GM18520 (cell line): Measurements from ENCODE around the gene H1-8.

Experiments used
- ATAC-seq: cut with Tn5 transposase; IDR thresholded peaks from one replicate; pipeline ENCODE4 v1.9.1; 2021; ENCODE audit not compliant: unreplicated experiment

H1-8 gene

DNA sequence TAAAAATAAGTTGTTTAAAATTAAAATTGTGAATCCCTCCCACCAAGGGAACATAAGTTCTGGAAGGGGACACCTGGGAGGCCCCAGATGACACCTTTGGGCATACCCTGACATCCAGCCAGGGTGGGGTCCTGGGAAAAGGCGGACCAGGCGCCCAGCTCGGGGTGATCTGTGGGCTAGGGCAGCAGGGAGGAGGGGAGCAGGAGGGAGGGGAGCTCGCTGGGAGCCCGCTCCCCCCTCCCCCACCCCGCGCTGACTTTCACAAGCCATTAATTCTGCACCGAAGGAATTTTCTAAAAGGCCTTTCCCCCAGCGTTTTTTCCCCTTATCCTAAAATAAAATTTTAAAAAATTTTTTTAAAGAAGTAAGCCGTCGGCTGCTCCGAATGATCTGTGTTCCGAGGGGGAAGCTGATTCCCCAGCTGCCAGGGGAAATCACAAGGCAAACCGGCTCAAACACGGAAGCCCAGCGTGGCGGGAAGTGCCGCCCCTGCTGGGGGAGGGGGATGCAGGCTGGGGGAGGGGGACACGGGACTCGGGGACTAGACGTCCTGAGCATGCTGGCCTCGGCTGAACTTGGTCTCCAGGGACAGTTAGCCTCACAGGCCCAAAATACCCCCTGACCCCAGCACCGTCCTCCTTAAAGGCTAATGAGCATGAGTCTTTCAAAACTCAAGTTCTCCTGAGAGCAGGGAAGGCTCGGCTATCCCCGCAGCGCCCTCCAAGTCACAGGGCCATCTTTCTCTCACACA lies 49.6 kb downstream of the H1-8 start:
- no peak for ATAC-seq

DNA sequence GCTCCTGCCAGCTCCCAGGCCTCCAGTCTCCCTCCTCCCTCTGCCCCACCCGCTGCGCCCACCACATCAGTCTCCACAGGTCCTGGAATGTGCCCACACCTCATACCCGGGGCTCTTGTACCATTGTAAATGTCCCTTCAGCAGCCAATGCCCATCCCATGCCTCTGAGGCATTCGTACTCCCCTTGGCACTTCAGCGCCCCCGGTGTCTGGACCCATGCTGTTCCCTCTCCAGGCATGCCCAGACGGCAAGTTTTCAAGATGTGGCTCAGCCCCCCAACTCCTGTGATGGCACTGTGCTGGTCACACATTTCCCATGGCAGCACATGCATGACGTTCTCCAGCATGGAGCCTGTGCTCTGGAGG lies 50.2 kb downstream of the H1-8 start:
- no peak for ATAC-seq

DNA sequence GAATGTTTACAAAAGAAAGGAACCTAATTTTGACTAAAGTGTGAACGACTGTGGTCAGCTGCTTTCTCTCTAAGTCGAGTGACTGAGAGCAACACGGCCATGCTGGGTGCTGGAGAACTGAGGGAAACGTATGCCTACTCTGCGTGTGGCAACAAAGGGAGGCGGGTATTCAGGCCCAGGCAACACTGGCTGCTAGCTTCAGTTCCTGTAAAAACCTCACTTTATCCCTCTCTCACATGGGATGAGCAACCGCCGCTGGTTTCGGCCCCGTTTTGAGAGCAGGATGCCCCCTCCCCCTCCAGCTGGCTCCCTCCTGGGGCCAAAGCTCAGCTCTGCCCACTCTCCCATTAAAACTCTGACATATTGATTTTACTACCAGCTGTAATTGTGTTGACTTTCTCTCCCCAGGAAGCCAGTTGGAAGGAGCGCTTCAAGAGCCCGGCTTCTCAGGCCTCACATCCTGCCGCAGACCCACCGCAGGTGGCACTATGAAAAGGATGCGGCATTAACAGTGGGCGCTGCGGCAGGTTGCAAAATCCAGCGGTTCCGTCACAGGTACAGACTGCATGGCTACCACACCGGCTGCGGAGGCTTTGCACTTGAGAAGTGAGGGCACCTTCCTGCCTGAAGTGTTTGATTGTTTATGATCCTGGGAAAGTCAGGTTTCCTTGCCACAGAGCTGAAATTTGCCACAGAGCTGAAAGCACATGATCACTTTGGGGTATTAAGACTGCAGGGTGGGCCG lies 50.8 kb downstream of the H1-8 start:
- ATAC-seq: no peak

DNA sequence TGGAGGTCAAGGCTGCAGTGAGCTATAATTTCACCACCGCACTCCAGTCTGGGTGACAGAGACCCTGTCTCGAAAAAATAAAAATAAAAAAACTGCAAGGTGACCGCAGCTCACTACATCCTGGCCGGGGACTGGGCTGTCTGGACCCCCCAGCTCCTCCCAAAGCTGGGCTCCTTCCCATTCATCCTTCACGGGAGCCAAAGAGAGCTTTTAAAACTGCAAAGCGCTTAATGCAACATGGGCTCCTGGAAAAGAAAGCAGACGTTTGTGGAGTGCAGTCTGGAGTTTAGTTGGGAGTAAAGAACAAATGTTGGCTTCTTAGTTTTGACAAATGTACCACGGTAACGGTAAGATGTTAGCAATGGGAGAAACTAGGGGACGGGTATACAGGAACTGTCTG lies 51.4 kb downstream of the H1-8 start:
- ATAC-seq: no peak

DNA sequence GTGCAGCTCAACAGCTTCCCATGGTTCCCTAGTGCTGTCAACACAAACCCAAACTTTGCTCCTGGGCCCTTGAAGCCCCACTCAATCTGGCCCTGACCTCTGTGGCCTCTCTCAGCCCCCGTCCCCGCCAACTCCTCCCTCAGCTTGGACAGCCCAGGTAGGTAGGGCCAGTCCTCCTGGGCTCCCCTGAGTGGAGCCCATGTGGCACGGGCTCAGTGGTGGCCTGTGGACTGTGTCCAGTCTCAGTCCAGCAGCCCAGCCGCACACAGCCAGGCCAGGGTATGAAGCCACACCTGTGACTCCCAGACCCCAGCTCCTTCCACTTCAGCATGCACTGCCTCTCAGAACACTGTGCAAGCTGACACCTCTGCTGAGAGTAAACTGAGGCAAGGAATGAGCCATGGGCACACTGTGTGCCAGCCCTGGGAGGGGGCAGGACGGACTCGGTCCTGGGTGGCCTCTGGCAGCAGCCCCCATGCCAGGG lies 52.0 kb downstream of the H1-8 start:
- ATAC-seq: no peak

DNA sequence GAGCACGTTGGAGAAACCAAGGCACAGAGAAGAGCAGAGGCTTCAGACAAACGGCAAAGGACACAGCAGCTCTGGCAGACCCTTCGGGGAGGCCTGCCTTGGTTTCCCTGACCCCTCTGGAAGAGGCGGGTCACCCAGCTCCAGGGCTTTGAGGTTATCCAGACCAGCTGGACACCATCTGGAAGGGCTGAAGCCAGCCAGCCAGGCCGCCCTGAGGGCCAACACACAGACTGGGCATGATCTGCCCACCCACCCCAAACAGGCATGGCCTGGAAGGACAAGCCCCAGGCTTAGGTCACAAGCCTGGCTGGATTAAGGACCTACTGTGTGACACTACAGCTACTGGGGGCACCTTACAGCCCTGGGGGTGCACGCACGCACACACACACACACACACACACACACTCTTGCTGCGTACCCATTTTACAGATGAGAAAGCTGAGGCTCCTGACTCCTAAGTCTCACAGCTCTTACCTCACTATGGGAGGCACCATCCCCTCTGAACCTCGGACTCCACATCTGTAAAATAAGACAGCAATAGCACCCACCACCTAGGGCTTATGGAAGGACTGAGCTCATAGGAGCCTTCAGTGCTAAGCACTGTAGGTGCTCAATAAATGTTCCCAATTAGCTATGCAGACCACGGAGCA lies 52.7 kb downstream of the H1-8 start:
- ATAC-seq: no peak

DNA sequence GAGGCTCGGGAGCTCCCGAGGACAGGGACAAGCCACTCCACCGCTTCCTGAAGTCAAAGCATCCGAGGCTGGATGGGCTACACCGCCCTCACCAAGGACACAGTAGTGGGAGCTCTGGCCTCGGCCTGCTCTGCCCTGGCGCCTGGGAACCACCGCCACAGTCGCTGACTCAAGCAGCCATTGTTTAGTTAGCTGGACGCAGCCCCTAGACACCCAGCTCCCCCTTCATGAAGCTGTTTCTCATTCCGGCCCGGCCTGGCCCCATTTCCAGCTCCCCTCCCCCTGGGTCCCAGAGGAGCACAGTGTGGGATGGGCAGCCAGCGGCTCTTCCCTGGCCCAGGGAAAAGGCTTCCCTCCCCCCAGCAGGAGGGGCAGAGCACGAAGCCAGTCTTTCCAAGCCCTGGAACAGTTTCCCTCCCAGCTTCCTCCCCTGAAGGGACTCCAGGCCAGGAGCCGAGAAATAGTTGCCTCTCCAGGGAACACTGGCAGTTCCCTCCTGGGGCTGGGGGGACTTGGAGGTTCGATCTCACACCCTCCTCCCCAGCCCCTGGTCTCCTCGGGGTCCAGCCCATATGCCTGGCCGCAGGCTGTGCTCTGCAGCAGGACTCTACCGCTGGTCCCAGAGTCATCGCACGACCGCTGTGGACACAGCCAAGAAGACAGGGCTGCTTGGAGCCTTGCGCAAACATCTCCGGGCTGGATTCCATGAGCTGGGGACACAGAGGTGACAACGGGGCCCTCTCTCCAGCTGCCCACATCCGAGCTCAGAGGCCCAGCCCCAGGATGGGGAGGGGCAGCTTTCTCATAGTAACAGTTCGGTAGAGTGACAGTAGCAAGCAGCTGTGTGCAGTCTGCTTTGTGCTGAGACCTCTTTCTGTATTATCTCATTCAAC lies 53.5 kb downstream of the H1-8 start:
- no peak for ATAC-seq

DNA sequence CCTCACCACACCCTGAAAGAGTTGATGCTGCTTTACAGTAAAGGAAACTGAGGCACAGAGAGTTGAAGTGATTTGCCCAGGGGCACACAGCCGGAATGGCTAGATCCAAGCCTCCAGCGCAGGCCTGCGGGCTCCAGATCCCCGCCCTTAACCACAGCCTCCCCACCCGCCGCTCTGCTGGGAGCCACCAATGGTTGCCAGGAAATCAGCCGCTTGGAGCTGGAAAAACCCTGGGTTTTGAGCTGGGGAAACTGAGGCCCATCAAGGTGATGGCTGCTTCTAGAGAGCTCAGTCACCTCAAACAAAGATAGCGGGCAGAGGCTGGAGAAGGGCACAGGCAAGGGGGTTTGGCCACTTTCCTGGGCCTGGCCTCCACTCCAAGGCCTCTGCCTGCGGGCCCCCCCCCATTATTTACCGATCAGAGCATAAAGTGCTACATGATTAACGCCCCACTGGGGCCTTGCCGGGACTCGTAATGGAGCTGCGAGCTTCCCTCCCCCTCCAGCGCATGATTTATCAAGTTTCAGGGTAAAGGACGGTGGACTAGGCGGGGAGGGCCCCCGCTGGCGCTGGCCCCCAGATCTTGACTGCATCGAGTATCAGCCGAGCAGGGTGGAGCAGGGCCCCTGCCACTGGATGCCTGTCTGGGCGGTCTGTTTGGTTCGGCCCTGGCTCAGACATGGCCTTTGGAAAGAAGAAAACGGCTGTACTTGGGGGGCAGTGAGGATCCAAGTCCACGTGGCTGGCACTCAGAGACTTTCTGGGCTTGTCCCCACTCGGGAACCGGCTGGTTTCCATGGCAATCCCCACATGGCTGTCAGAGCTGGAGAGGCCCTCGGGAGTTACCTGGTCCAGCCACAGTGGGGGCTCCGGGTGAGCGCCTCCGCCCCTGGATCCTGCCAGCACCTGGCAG lies 54.4 kb downstream of the H1-8 start:
- ATAC-seq: no peak

DNA sequence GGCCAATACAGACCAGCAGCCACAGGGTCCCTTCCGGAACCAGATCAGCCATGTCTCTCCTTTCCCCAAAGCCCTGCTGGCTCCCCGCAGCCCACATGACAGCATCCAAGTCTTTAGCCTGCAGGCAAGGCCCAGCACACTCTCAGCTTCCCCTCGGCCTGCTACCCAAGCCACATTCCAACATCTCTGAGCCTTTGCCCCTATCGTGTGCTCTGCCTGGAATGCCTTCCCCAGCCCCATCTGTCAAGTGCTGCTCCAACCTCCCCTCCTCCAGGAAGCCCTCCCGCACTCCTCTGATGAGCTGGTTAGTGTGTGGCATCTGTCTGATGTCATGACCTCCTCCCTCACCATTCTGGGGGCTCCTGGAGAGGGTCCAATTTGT lies 55.0 kb downstream of the H1-8 start:
- no peak for ATAC-seq

DNA sequence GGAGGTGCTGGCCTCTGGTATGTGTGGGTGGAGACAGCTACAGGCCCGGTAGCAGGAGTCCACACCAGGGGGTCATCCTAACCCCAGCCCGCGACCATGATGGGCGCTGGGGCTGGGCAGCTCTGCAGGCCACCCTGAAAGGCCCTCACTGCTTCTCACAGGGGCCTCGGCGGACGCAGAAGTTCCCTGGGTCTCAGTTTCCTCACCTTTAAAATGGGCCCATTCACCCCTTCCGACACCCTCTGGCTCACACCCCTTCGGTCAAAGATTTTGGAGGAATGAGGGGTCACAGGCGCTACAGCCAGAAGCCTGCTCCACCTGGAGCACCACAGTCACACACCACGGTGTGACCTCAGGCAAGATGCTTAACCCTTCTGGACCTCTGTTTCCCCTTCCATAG lies 55.5 kb downstream of the H1-8 start:
- no peak for ATAC-seq

- ATAC-seq: no peak
Observed at GRCh38 chr3:129599073-129599472, 56.1 kb downstream of the H1-8 start.

DNA sequence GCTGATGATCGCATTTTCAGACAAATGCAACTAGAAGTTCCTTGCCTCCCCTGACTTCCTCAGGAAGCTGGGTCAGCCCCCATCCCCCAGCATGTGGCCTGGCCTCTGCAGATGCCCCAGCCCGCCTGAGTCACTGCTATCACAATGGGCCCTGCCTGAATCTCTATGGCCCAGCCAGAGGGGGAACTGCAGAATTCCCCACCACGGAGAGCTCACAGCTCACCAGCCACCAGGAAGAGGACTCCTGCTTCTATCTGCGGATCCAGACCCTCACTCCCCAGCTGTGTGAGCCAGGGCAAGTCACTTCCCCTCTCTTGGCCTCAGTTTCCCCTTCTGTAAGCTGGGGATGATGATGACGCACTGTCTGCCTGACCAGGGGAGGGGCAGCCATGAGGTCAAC lies 56.6 kb downstream of the H1-8 start:
- no peak for ATAC-seq

DNA sequence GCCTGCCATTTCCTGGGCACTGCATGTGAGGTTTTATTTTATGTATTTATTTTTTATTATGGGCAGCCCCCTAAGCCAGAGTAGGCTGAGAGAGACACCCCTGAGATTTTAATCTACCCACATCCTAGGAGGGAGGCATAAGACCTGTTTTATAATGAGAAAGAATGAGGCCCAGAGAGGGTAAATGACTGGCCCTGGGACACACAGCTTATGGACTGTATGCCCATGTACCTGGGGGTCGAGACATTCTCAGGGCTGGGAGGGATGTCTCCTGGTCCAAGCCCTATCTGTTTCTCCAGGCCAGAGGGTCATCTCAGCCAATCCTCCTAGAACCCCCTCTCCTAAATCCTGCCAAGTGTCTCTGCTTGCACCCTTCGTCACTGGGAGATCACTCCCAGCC lies 57.4 kb downstream of the H1-8 start:
- no peak for ATAC-seq
